Measurements from ENCODE around the gene SSR1.

GRCh38 chr6:7290079-7290478 is 22.9 kb downstream of the SSR1 start:
- TF ChIP-seq GATA2 (IDR thresholded peaks at IDR 0.05; ENCODE audit: low read depth, low read length): no peak
- no peak for TF ChIP-seq GATA3 (IDR thresholded peaks at IDR 0.05; ENCODE audit: low read depth, low read length)
